K562 (cell line): ENCODE measurements around the gene MEGF11. TPM values are rescaled to one million over a fixed set of nuclear protein-coding genes. Genes with fewer than 3 reads are reported as not detected.

ENCODE experiments used
- BCLAF1 ChIP-seq, 2 experiments: fragments of 450-650 bp in 1 of 2; IDR thresholded peaks; 2 replicates each; pipeline ENCODE4 v1.6.1; 2011 to 2017; ENCODE audit warnings: low read depth in 2 of 2, antibody characterized with exemption in 1 of 2, borderline replicate concordance in 1 of 2, low read length in 1 of 2, mild to moderate bottlenecking in 1 of 2, mixed read lengths in 1 of 2; ENCODE audit not compliant: control insufficient read depth in 1 of 2
- CBX1 ChIP-seq: sonication (generic); IDR thresholded peaks from 2 replicates; pipeline ENCODE4 v1.6.1; 2016; ENCODE audit warnings: antibody characterized with exemption, low read depth, mild to moderate bottlenecking
- DNMT1 ChIP-seq: fragments of 450-650 bp; IDR thresholded peaks from 2 replicates; pipeline ENCODE4 v1.6.1; 2016; ENCODE audit warnings: antibody characterized with exemption, mild to moderate bottlenecking
- EP300 ChIP-seq: IDR thresholded peaks from 2 replicates; pipeline ENCODE4 v1.6.1; 2012; ENCODE audit warnings: low read length, improper control_type of control experiment
- ETV6 ChIP-seq, 3 experiments: fragments of 150-350 bp in 1 of 3; sonication (generic) in 1 of 3; formaldehyde crosslinking in 1 of 3; IDR thresholded peaks; 2 replicates each; pipeline versions ENCODE4 v1.6.1 to v1.8.0; 2014 to 2022; ENCODE audit warnings: borderline replicate concordance in 2 of 3, low read depth in 2 of 3, antibody characterized with exemption in 1 of 3, low read length in 1 of 3, mild to moderate bottlenecking in 1 of 3, missing genetic modification reagents in 1 of 3
- GTF2A2 ChIP-seq: IDR thresholded peaks from 2 replicates; pipeline ENCODE4 v1.6.1; 2016; ENCODE audit warnings: mild to moderate bottlenecking, missing genetic modification characterization, missing compliant biosample characterization
- KLF10 ChIP-seq: fragments of 250-450 bp; sonication (Bioruptor Pico); IDR thresholded peaks from 2 replicates; pipeline ENCODE4 v1.6.1; 2021; ENCODE audit warnings: matching md5 sums
- MTF1 ChIP-seq: fragments of 250-450 bp; sonication (Bioruptor Pico); IDR thresholded peaks from 2 replicates; pipeline ENCODE4 v1.9.0; 2021; ENCODE audit warnings: moderate library complexity, mild to moderate bottlenecking, inconsistent platforms, borderline replicate concordance
- NEUROD1 ChIP-seq: fragments of 150-350 bp; IDR thresholded peaks from 2 replicates; pipeline ENCODE4 v1.6.1; 2014; ENCODE audit warnings: borderline replicate concordance, low read length, low read depth; ENCODE audit not compliant: partially characterized antibody
- NR3C1 ChIP-seq: sonication (generic); formaldehyde crosslinking; IDR thresholded peaks from 2 replicates; pipeline ENCODE4 v1.8.1; 2022; ENCODE audit warnings: missing genetic modification reagents
- NUFIP1 ChIP-seq: fragments of 450-650 bp; IDR thresholded peaks from 2 replicates; pipeline ENCODE4 v1.6.1; 2018; ENCODE audit not compliant: partially characterized antibody
- PTBP1 ChIP-seq: fragments of 200-400 bp; formaldehyde crosslinking; IDR thresholded peaks from 2 replicates; pipeline ENCODE4 v1.6.1; 2017; ENCODE audit warnings: low read depth, low read length
- PTTG1 ChIP-seq: fragments of 450-650 bp; IDR thresholded peaks from 2 replicates; pipeline ENCODE4 v1.6.1; 2016; ENCODE audit warnings: low read depth, mild to moderate bottlenecking, missing genetic modification characterization, missing compliant biosample characterization
- RAD51 ChIP-seq: fragments of 450-650 bp; IDR thresholded peaks from 2 replicates; pipeline ENCODE4 v1.7.1; 2016; ENCODE audit warnings: low read depth, mild to moderate bottlenecking, borderline replicate concordance
- SIN3B ChIP-seq: fragments of 450-650 bp; IDR thresholded peaks from 2 replicates; pipeline ENCODE4 v1.6.1; 2017; ENCODE audit warnings: low read depth, mild to moderate bottlenecking, moderate library complexity
- SRSF7 ChIP-seq: fragments of 200-400 bp; formaldehyde crosslinking; optimal IDR thresholded peaks from 2 replicates; pipeline ENCODE3; 2017; ENCODE audit warnings: mild to moderate bottlenecking, low read depth, low read length
- THRAP3 ChIP-seq: fragments of 450-650 bp; IDR thresholded peaks from 2 replicates; pipeline ENCODE4 v1.6.1; 2016; ENCODE audit warnings: mild to moderate bottlenecking, inconsistent platforms, borderline replicate concordance
- ZBTB1 ChIP-seq: sonication (generic); formaldehyde crosslinking; IDR thresholded peaks from 2 replicates; pipeline ENCODE4 v1.8.1; 2023; ENCODE audit warnings: missing genetic modification reagents, low read depth, mild to moderate bottlenecking, borderline replicate concordance
- ZKSCAN1 ChIP-seq: fragments of 150-350 bp; IDR thresholded peaks from 2 replicates; pipeline ENCODE4 v1.6.1; 2016; ENCODE audit warnings: low read depth, low read length
- ZNF316 ChIP-seq: fragments of 450-650 bp; IDR thresholded peaks from 2 replicates; pipeline ENCODE4 v1.6.1; 2016
- ZNF444 ChIP-seq: fragments of 250-450 bp; sonication (Bioruptor Pico); IDR thresholded peaks from 2 replicates; pipeline ENCODE4 v1.4.0; 2020; ENCODE audit warnings: mild to moderate bottlenecking, moderate library complexity
- polyA plus RNA-seq, 8 experiments: library from polyadenylated mRNA; depleted of rRNA in 4 of 8; stranded (reverse) in 5 of 8; unstranded in 3 of 8; fragments of >200 nt; fragmentation: Nextera tagmentation in 2 of 8; fragmentation: Illumina TruSeq in 1 of 8; extraction: Ambion mirVana in 2 of 8; extraction: Trizol in 1 of 8; gene quantifications; 2 replicates each; pipeline versions ENCODE4 v1.2.1 to v1.2.3, GENCODE V29; 2011 to 2014; ENCODE audit warnings: inconsistent platforms in 1 of 8, missing spikeins in 1 of 8
- total RNA-seq, 7 experiments: library from RNA; depleted of rRNA in 6 of 7; stranded (reverse); fragments of >200 nt in 6 of 7; fragmentation: Illumina TruSeq in 2 of 7; extraction: Trizol in 2 of 7; gene quantifications; 2 replicates each; pipeline versions ENCODE4 v1.2.1 to v1.2.3, GENCODE V29; 2011 to 2021; ENCODE audit warnings: low replicate concordance in 1 of 7
- TF ChIP-seq, protein P1 (sequence below): fragments of 450-650 bp; IDR thresholded peaks from 2 replicates; pipeline ENCODE4 v1.6.1; 2016
- TF ChIP-seq, protein P2 (sequence below): sonication (generic); formaldehyde crosslinking; IDR thresholded peaks from 2 replicates; pipeline ENCODE4 v1.8.0; 2023; ENCODE audit warnings: mild to moderate bottlenecking, missing genetic modification reagents

MEGF11 gene
- total and polyA plus RNA-seq, 9 of the 15 experiments (the other 6 are each of a cell fraction or from before 2014, with no cell fraction given): 0.06 to 0.23 (median 0.20) TPM; not detected in 6

DNA sequence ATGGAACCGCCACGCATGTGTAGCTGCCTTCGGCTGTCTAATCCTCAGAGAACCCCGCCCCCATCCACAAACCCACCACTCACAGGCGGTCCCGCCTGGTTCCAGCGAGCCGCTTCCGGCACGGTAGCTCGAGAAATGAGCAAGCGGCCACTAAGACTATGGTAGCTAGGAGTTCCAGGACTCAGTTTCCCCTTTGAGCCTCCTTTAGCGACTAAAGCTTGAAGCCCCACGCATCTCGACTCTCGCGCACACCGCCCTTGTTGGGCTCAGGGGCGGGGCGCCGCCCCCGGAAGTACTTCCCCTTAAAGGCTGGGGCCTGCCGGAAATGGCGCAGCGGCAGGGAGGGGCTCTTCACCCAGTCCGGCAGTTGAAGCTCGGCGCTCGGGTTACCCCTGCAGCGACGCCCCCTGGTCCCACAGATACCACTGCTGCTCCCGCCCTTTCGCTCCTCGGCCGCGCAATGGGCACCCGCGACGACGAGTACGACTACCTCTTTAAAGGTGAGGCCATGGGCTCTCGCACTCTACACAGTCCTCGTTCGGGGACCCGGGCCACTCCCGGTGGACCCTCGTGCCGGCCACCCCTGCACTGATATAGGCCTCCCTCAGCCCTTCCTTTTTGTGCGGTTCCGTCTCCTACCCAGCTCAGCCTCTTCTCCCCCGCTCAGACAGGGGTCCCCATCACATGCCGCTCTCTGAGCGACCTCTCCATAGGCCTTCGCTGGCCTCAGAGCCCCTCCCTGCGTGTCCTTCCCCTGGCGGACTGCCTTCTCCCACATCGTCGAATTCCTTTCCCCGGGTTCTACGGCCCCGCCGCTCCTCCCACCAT lies 384.2 kb downstream of the MEGF11 start, which contains the start of gene RAB11A (continued):
- TF ChIP-seq PTTG1 (tag) (no peak), ZNF444 (no peak), NR3C1 (CRISPR knock-in tag) (0 out of 2 replicates have a peak, but pooled peaks have one; percentile 67), SIN3B (peak; percentile 67; the same call in 1 of the 2 replicates), CBX1 (peak; percentile 70), RAD51 (no peak), BCLAF1 (IDR thresholded peaks at IDR 0.05; ENCODE audit: borderline replicate concordance in 1 of 2, control insufficient read depth in 1 of 2, low read depth in 2 of 2, low read length in 1 of 2) (no peak), PTBP1 (0 out of 2 replicates have a peak, but pooled peaks have one; percentile 56), GTF2A2 (tag) (no peak), ZBTB1 (CRISPR knock-in tag) (peak; percentile 58; the same call in 1 of the 2 replicates), ZKSCAN1 (no peak), DNMT1 (no peak), EP300 (0 out of 2 replicates have a peak, but pooled peaks have one; percentile 18), NEUROD1 (peak; percentile 19), ETV6 (IDR thresholded peaks at IDR 0.05; ENCODE audit: borderline replicate concordance in 1 of 2, low read depth in 2 of 2, low read length in 1 of 2) (peak in 1 of 2 experiments; percentile 77; a peak in 2 of 4 replicates), ETV6 (CRISPR knock-in tag; IDR thresholded peaks at IDR 0.05; ENCODE audit: borderline replicate concordance) (peak; percentile 30; the same call in 1 of the 2 replicates), SRSF7 (no peak), THRAP3 (no peak), KLF10 (no peak), MTF1 (no peak), ZNF316 (no peak; the same call in 1 of the 2 replicates), NUFIP1 (peak; percentile 14)
- TF ChIP-seq, protein P1, sequence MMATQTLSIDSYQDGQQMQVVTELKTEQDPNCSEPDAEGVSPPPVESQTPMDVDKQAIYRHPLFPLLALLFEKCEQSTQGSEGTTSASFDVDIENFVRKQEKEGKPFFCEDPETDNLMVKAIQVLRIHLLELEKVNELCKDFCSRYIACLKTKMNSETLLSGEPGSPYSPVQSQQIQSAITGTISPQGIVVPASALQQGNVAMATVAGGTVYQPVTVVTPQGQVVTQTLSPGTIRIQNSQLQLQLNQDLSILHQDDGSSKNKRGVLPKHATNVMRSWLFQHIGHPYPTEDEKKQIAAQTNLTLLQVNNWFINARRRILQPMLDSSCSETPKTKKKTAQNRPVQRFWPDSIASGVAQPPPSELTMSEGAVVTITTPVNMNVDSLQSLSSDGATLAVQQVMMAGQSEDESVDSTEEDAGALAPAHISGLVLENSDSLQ: peak; percentile 77
- TF ChIP-seq, protein P2, sequence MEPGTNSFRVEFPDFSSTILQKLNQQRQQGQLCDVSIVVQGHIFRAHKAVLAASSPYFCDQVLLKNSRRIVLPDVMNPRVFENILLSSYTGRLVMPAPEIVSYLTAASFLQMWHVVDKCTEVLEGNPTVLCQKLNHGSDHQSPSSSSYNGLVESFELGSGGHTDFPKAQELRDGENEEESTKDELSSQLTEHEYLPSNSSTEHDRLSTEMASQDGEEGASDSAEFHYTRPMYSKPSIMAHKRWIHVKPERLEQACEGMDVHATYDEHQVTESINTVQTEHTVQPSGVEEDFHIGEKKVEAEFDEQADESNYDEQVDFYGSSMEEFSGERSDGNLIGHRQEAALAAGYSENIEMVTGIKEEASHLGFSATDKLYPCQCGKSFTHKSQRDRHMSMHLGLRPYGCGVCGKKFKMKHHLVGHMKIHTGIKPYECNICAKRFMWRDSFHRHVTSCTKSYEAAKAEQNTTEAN (CRISPR knock-in tag): 0 out of 2 replicates have a peak, but pooled peaks have one; percentile 50
